ENCODE data around the gene GAREM2.

GRCh38 chr2:26217720-26218119 lies 44.8 kb downstream of the GAREM2 start:
- TF ChIP-seq POLR2A (IDR thresholded peaks at IDR 0.05): no peak
- TF ChIP-seq, protein P1, sequence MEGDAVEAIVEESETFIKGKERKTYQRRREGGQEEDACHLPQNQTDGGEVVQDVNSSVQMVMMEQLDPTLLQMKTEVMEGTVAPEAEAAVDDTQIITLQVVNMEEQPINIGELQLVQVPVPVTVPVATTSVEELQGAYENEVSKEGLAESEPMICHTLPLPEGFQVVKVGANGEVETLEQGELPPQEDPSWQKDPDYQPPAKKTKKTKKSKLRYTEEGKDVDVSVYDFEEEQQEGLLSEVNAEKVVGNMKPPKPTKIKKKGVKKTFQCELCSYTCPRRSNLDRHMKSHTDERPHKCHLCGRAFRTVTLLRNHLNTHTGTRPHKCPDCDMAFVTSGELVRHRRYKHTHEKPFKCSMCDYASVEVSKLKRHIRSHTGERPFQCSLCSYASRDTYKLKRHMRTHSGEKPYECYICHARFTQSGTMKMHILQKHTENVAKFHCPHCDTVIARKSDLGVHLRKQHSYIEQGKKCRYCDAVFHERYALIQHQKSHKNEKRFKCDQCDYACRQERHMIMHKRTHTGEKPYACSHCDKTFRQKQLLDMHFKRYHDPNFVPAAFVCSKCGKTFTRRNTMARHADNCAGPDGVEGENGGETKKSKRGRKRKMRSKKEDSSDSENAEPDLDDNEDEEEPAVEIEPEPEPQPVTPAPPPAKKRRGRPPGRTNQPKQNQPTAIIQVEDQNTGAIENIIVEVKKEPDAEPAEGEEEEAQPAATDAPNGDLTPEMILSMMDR (IDR thresholded peaks at IDR 0.05): no peak
